ENCODE results near the gene CCNB1.
"Not testable (repeated sequence)": the region's sequence is repeated elsewhere in the genome, so short reads cannot be mapped to it uniquely, and the experiment has no call there.

CCNB1 gene

GRCh38 chr5:69166686-69167492, at the start of gene CCNB1:
TSS of gene CCNB1 (plus strand) at chr5:69167150. CDS start at chr5:69167263, 113 bp downstream.
- DNase-seq, result peak; percentile 98

GRCh38 chr5:69129413-69129812, 37.5 kb upstream of the CCNB1 start:
- DNase-seq, result no peak

- no peak for DNase-seq
Observed at GRCh38 chr5:69130241-69130640, 36.7 kb upstream of the CCNB1 start.

- DNase-seq, result no peak
Observed at GRCh38 chr5:69131304-69131703, 35.6 kb upstream of the CCNB1 start.

- DNase-seq, result no peak
Observed at GRCh38 chr5:69134126-69134525, 32.8 kb upstream of the CCNB1 start.

- no peak for DNase-seq
Observed at GRCh38 chr5:69136293-69136692, 30.7 kb upstream of the CCNB1 start.

- not testable (repeated sequence) for DNase-seq
Observed at GRCh38 chr5:69137208-69137607, 29.7 kb upstream of the CCNB1 start.

- DNase-seq, result no peak
Observed at GRCh38 chr5:69137807-69138206, 29.1 kb upstream of the CCNB1 start.

- no peak for DNase-seq
Observed at GRCh38 chr5:69138766-69139165, 28.2 kb upstream of the CCNB1 start.

- DNase-seq, result not testable (repeated sequence)
Observed at GRCh38 chr5:69140239-69140638, 26.7 kb upstream of the CCNB1 start.

GRCh38 chr5:69140827-69141226, 26.1 kb upstream of the CCNB1 start:
- DNase-seq, result no peak

GRCh38 chr5:69148576-69148975, 18.4 kb upstream of the CCNB1 start:
- DNase-seq, result not testable (repeated sequence)

- no peak for DNase-seq
Observed at GRCh38 chr5:69148981-69149675, 17.8 kb upstream of the CCNB1 start.

- no peak for DNase-seq
Observed at GRCh38 chr5:69149676-69150010, 17.3 kb upstream of the CCNB1 start.

GRCh38 chr5:69152731-69153130, 14.2 kb upstream of the CCNB1 start:
- no peak for DNase-seq

GRCh38 chr5:69156456-69156855, 10.5 kb upstream of the CCNB1 start:
- no peak for DNase-seq

- DNase-seq, result no peak
Observed at GRCh38 chr5:69158039-69158438, 8.9 kb upstream of the CCNB1 start.

GRCh38 chr5:69160651-69161050, 6.3 kb upstream of the CCNB1 start:
- no peak for DNase-seq

- DNase-seq, result no peak
Observed at GRCh38 chr5:69167493-69167855, 524 bp downstream of the CCNB1 start.

- no peak for DNase-seq
Observed at GRCh38 chr5:69167929-69168328, 979 bp downstream of the CCNB1 start.

- DNase-seq, result no peak
Observed at GRCh38 chr5:69170495-69170894, 3.5 kb downstream of the CCNB1 start.

- DNase-seq, result no peak
Observed at GRCh38 chr5:69170969-69171368, 4.0 kb downstream of the CCNB1 start.

- DNase-seq, result not testable (repeated sequence)
Observed at GRCh38 chr5:69181659-69182293, 14.8 kb downstream of the CCNB1 start.

- DNase-seq, result no peak
Observed at GRCh38 chr5:69184621-69185020, 17.7 kb downstream of the CCNB1 start.

Measured in activated CD8-positive, alpha-beta memory T cell treated with anti-CD3 and anti-CD28 coated beads for 24 hours (primary cell).